ENCODE results near the gene ROMO1.

ROMO1 gene

GRCh38 chr20:35699127-35699956 lies at the start of gene ROMO1, which contains the start of gene NFS1:
Gene ROMO1 (plus strand): TSS chr20:35699405. CDS start chr20:35699633, 228 bp downstream.
Gene NFS1 (minus strand): TSS chr20:35699352. CDS start chr20:35699288, 64 bp downstream.
- peak; percentile 64 for DNase-seq (ENCODE audit: low read depth, low spot score)

DNA sequence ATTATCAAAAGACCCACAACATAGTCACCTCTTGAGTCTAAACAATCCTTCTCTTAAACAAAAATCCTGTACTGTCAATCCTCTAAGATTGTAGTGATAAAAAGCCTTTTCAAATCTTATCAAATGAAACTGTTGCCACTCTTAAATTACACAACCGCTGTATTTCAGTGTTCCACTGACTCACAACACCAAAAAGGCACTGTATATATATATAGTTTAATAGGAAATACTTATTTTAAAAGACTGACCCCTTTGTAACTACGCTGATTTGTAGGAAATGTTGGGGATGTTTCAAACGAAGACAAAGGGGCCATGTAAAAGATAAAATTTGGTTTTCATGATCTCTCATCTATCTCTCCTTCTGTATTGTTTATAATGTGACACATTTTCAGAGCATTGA lies 48.6 kb upstream of the ROMO1 start:
- DNase-seq (ENCODE audit: low read depth, low spot score) = no peak

GRCh38 chr20:35651958-35652357 lies 47.2 kb upstream of the ROMO1 start:
- DNase-seq (ENCODE audit: low read depth, low spot score) = no peak

DNA sequence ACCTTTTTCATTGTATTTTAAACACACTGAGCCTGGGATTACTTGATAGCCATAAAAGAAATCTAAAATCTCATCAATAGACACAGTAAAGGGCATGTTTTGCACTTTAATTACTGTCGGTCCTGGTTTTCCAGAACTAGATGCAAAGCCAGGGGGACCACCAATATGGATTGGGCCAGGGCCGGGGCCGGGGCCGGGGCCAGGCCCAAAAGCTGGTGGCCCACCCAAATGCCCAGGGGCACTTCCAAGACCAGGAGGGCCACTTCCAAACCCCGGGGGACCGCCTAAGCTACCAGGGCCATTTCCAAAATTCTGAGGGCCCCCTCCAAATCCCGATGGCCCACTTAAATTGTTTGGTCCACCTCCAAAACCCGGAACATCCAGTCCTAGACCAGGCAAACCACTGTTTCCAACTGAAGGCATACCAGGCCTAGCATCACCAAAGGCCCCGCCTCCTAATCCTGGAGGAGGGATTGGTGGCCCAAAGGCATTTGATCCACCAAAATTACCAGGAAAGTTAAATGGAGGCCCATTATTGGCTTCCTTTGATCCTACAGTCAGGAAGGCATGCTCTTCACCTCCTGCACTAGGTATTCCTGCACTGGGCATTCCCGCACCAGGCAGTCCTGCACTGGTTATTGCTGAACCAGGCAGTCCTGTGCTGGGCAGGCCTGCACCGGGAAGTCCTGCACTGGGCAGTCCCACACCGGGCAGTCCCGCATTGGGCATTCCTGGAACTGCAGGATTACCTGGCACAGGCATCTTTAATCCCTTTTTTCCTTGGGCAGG lies 46.4 kb upstream of the ROMO1 start:
- no peak for DNase-seq (ENCODE audit: low read depth, low spot score)

- DNase-seq (ENCODE audit: low read depth, low spot score) = no peak
These were observed 45.8 kb upstream of the ROMO1 start for GRCh38 chr20:35653430-35653734.

DNA sequence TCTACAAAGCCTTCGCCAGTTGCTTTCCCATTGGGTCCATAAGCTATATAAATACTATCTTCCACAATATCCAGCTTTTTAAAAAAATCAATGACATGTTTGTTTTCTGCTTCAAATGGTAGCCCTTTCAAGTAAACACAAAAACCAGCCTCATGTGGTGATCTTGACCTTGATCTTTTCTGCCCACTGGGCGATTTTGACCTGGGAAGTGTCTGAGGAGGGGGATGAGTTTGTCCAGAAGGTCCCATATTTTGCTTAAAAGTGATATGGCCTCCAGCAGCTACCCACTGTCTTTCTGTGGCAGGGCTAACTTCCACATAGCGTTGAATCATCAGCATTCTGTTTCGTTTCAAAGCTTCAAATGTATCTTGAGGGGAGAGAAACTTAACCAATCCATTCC lies 45.3 kb upstream of the ROMO1 start:
- no peak for DNase-seq (ENCODE audit: low read depth, low spot score)

- no peak for DNase-seq (ENCODE audit: low read depth, low spot score)
These were observed 44.8 kb upstream of the ROMO1 start for GRCh38 chr20:35654415-35654814.

- no peak for DNase-seq (ENCODE audit: low read depth, low spot score)
These were observed 41.9 kb upstream of the ROMO1 start for GRCh38 chr20:35657271-35657670.

GRCh38 chr20:35660122-35660937 lies 38.9 kb upstream of the ROMO1 start:
- DNase-seq (ENCODE audit: low read depth, low spot score) = no peak

DNA sequence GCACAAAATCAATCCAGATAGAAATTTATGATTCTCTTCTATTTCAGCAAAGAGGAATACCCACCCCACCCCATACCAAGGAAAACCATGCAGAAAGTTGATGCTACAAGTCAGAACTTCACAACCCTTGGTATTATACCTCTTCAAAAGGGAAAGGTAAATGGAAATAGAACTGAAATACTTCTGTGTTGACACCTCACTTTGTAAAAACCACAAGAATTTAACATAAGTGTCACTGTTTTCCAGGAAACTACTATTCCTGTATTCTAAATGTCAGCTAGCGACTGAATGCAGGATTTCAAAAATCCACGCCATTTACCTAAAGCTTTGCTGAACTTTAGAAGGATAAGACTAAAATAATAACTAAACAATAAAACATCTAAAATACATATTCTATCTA lies 38.2 kb upstream of the ROMO1 start:
- no peak for DNase-seq (ENCODE audit: low read depth, low spot score)

DNA sequence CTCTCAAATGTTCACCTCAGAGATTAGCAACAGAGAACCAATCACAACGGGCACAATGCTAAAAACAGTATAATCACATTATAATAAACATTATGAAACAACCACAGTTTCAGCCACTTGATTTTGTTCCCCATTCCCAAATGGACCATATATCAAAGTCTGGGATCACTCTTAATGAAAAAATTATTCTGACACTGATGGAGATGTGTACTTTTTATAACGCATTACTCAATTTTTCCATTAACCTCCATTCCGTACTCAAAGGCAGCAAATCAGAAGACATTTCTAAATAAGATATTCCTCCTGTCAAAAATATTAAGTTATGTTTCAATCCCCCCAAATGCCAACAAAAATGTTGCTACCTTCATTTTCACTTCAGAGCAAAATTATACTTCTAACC lies 37.3 kb upstream of the ROMO1 start:
- DNase-seq (ENCODE audit: low read depth, low spot score) = no peak

DNA sequence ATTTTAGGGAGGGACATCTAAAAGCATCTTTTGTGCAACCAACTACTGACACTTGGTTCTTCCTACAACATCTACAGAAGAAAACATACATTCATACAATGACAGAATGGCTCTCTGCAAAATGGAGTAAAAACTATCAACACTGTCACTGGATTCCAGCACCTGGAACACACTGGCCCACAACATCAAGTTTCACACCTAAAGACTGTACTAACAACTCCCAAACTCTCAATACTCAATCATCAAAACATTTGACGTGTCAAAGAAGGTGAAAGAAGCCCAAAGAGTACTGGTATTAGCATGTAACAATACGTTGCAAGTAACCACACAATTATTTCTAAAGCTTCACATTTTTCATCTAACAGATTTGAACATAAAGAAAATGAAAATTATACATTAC lies 36.7 kb upstream of the ROMO1 start:
- no peak for DNase-seq (ENCODE audit: low read depth, low spot score)

DNA sequence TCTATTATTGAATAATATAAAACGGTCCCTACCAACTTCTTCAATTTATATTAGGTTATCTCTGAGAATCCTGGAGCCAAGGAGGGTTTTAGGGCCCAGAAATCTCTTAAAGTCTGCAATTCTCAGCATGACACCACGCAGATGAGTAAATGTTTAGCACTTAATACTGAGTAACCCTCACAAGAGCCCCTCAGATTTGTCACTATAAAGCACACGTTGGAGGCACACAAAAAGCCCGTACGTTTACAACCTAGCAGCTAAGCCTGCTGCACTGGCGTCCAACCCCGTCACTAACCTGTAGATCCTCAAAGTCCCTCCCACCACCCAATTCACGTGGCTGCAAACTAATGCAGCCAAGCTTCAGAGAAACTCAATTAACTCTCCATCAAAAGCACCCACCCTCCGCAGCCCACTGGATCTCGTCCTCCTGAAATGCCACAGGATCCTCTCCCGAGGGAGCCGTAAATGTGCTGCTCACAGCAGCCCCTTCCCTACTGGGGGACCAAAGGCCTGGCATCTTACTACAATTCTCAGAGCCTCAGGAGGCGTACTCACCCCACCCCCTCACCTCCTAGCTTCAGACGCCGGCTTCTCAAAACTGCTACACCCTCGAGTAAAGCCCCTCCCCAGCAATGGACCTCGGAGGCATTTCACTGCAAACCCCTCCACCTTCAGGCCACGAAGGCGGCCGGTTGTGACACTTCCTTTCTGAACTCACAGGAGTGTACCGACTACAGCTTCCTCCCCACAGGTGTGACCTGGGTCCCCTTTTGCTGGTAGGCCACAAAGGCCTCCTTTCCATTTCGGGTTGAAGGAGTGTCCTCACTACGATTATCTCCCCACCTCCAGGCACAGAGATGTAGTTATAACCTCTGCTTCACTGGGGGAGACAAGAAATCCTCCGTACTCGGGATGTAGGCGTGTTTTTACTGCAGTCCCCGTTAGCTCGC lies 35.4 kb upstream of the ROMO1 start:
- no peak for DNase-seq (ENCODE audit: low read depth, low spot score)

GRCh38 chr20:35664466-35665206 lies 34.6 kb upstream of the ROMO1 start, which contains the start of the genes CPNE1 and RBM12:
Gene CPNE1 (minus strand): TSS chr20:35664900. CDS start chr20:35632923, 31,977 bp downstream.
Gene RBM12 (minus strand): TSS chr20:35664900. CDS start chr20:35655322, 9,578 bp downstream.
- peak; percentile 88 for DNase-seq (ENCODE audit: low read depth, low spot score)

- no peak for DNase-seq (ENCODE audit: low read depth, low spot score)
These were observed 33.3 kb upstream of the ROMO1 start for GRCh38 chr20:35665949-35666288.

DNA sequence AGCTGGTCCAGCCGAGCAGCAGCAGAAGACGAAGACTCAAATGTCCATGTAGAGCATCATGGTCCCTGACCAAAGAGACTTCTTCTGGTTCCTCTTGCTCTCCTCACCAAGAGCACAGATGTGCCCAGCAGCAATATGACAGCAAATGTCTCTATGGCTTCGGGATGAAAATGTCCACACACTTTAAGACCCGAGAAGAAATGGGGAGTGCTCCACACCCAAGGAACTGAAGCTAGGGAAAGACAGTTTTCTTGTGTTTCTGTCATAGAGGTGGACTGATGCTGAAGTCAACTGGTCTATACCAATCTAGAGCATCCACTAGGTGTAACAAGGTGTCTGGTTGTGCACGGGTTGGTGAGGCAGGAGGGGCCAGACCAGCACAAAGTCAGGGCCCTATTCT lies 30.0 kb upstream of the ROMO1 start:
- no peak for DNase-seq (ENCODE audit: low read depth, low spot score)

DNA sequence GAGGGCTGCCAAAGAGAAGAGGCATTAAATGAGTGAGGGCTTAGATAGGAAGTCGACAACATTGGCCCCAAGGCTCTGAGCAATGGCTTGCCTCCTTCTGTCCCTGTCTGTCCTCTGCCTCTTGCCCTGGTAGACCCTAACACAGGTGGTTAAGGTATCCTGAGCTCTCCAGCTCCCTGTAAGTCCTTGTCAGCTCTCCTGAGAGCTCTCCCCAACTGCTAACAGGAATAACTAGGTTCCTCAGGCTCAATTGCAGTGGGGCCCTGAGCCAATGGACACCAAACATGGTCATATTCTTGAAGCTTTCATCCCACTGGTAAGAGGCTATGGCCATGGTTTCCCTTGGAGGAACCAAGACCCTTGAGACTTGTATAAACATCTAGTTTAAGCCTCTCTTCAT lies 29.5 kb upstream of the ROMO1 start:
- no peak for DNase-seq (ENCODE audit: low read depth, low spot score)

GRCh38 chr20:35673884-35674283 lies 25.3 kb upstream of the ROMO1 start:
- no peak for DNase-seq (ENCODE audit: low read depth, low spot score)

DNA sequence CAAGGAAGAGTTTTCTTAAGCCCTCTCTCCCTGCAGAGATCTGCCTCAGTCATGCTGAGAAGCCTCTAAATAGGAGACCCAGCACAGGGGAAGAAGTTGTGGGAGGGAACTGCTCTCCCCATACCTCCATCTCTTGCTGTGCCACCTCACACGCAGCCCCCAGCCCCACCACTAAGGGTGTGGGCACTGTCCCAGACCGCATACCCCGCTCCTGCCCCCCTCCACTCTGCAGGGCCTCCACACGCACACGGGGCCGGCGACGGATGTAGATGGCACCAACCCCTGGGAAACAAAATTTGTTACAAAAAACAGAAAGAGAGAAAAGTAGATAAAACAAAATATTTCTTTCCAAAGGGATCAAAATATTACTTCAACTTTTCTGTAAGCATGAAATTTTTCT lies 24.3 kb upstream of the ROMO1 start:
- DNase-seq (ENCODE audit: low read depth, low spot score) = no peak
